Measurements from ENCODE around the gene CERS6.

GRCh38 chr2:168742258-168742932 lies 286.3 kb downstream of the CERS6 start:
- no peak for TF ChIP-seq CTCF (IDR thresholded peaks at IDR 0.05)
- TF ChIP-seq POLR2A (IDR thresholded peaks at IDR 0.05), result no peak

Data from breast epithelium (tissue), 3 donors.